NCI-H2196 (cell line): Measurements from ENCODE around the gene CYB561D1.
A peak's percentile ranks its signal among the peaks of the same experiment; 100 is the strongest.

Source experiments
- DNase-seq: peaks from one replicate; lab custom pipeline; 2025; ENCODE audit not compliant: unreplicated experiment; lab: John Stamatoyannopoulos, UW

The CYB561D1 gene

GRCh38 chr1:109479901-109480300 is 14.0 kb upstream of the CYB561D1 start:
- DNase-seq, result no peak

- no peak for DNase-seq
Observed at GRCh38 chr1:109481646-109482045, 12.2 kb upstream of the CYB561D1 start.

DNA sequence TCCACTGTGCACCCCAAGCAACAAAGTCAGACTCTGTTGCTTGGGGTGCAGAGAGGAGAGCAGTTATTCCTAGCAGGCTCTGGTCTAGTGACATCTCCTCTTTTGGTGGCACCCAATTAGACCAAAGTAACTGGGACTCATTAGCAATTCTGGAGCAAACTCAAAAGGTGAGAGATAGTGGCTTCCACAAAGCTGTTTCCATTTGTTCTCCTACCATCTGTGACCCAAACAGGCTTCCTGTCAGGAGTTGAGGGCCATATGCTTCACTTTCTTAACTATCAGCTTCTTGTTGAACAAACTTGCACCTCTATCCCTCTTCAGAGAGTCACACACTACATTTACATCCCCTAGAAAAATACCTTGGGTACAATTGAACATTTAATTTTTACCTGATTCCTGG is 11.7 kb upstream of the CYB561D1 start:
- no peak for DNase-seq

GRCh38 chr1:109482791-109483671 is 10.9 kb upstream of the CYB561D1 start:
- no peak for DNase-seq

DNA sequence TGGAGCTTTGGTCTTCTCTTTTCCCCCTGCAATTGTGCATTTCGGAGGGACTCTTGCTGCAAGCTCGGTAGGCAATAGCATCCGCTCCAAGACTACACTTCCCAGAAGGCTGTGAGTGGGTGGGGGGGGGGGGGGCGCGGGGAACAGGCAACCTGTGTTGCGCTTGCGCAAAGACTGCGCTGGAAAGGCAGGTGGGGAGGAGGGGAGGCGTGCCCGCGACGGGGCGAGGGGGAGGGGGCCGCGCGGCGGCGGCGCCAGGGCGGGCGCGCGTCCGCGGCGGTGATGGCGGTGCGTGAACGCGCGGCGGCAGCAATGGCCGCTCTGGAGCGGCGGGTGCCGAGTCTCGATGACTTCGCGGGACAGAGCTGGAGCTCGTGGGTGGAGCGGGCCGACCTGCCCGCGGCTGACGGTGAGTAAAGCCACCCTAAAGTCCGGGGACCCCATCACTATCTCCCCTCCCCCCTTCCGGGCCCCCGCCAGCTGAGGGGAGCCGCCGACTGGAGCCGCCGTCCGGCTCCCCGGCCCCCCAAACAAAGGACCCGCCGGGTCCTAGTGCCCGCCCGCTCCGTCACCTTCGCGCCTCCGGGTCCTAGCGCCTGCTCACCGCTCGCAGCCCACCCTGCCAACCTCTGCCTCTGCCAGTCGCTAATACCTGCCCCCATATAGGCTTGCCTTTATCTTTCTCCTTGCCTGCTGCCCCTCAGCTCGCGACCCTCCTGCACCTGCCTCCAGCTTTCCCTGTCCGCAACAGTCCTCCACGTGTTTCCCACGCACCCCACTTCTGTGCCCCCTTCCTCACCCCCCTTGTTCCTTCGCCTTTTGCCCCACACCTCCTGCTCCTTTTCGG is 10.0 kb upstream of the CYB561D1 start, which contains the start of gene ATXN7L2:
ATXN7L2 (plus strand) TSS at position 234 of the 847 bp plus-strand sequence; CDS start at position 283, 49 bp downstream.
- DNase-seq, result peak; percentile 91

DNA sequence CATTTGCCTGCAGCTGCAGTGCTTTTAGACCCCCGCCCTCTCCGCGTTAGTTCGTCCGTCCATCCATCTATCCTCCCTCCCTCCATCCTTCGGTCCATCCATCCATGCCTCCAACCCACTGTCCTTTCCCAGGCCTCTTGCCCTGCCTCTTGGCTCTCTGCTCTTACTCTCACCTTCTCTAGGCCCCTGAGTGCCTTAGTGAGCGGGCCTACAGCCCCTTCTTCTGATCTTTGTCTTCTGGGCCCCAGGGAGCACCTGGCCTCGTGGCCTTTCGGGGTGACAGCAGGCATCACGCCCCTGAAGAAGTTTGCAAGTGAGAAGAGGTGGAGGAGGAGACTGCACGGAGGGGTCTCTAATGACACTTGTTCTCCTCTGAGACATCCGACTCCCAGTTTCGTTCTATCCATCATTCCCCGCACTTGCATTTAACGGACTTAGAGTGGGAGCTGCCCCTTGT is 9.3 kb upstream of the CYB561D1 start:
- no peak for DNase-seq

DNA sequence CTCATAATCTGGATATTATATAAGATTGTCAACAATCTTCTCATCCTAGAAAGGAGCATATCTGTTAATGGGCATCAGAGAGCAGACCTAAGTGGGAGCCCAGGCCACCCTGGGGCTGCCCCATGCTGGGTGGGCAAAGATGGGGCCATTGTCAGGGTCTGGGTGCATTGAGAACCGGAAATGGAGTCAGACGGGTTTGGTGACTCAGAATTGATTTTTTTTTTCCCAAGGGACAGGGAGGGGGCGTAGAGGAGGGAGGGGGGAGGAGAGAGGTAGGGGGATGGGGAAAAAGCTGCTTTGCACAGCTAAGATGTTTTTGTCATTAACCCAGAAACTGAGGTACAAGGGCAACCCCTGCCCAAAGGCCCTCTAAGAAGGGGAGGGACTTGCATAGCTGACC is 8.9 kb upstream of the CYB561D1 start:
- no peak for DNase-seq

GRCh38 chr1:109487261-109487660 is 6.6 kb upstream of the CYB561D1 start:
- DNase-seq, result no peak

DNA sequence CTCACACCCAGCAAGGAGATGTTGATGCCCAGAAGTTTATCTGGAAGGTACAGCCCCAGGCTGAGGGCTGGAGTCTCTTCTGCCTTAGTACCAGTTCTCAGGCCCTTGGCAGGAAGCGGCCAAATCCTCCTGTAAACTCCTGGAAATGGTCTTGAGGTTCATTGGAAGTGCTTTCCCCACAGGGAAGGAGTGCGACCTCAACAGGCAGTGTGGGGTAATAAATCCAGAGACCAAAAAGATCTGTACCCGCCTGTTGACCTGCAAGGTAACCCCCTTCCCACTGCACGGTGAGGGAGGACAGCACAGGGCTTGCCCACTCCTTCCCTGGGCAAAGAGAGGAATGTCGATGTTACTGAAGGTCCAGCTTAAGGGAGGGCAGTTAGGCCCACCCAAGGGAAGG is 5.7 kb upstream of the CYB561D1 start:
- no peak for DNase-seq

GRCh38 chr1:109488696-109489095 is 5.2 kb upstream of the CYB561D1 start:
- DNase-seq, result no peak

DNA sequence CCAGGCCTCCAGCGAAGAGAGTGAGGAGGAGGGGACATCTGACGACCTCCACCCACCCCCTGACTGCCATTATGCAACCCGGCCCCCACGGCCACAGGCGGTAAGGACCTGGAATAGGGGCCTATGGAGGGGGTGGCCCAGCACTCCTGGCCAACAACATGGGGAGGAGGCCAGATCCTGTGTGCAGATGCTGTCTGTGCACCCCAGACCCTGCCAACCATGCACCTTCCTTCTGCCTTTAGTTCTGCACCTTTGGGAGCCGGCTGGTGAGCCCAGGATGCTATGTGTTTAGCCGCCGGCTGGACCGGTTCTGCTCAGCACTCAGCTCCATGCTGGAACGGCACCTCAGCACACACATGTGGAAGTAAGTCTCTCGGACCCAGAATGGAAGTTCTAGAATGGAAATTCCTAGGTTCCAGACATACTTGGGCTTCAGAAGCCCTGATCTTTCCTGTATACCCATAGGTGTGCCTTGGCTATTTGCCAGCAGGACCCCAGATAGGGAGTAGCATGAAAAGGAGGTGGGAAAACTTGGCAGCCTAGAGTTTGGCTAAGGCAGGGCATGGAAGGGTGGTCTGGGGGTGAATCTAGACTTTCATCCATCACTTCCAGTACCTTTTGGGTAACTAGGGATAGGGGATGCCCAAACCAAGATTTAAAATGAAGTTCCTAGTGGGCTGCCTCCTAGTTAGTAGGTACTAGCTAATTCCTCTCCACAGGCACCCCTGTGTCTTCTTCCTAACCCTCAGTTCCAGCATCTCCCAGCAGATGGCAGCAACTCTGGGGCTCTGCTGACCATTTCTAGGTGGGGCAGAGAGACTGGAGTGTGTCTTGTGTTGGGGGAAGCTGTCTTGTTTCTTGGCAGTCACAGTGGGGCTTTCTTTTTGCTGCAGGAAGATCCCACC is 3.6 kb upstream of the CYB561D1 start:
- peak; percentile 73 for DNase-seq

GRCh38 chr1:109490934-109491302 is 3.0 kb upstream of the CYB561D1 start:
- DNase-seq, result no peak

DNA sequence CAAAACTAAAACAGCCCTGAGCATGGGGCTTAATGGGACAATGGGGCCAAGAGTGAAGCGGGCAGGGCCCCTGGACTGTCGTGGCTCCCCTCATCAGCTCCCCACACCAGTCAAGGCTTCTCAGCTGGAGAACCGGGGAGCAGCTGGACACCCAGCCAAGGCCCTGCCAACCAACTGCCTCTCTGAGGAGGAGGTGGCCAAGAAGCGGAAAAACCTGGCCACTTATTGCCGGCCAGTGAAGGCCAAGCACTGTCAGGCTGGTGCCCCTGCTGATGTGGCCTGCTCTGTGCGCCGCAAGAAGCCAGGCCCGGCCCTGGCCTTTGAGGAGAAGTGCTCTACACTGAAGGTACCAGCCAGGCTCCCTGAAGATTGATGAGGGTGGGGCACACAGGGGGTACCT is 2.5 kb upstream of the CYB561D1 start:
- DNase-seq, result no peak

- no peak for DNase-seq
Observed at GRCh38 chr1:109492779-109493178, 1.1 kb upstream of the CYB561D1 start.

DNA sequence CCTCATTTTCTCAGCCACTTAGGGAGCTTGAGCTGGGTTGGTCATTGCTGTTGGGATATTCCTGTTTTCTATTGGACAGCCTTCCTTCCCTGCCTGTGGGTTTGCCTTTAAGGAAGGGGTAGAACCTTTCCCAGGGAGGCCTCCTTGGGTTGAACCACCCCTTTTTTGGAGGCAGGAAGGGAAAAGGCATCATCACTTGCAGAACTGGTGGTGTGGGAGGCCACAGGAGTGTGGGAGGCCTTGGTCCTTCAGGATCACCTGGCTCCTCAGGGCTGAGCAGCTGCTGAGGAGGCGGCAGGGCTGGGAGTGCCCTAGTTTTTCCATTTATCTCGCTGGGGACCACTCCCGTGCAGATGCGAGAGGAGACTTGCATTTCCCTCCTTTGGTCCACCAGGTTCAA is 667 bp upstream of the CYB561D1 start:
- DNase-seq, result no peak

GRCh38 chr1:109495738-109496137 is 1.8 kb downstream of the CYB561D1 start:
- no peak for DNase-seq

GRCh38 chr1:109497449-109498160 is 3.7 kb downstream of the CYB561D1 start:
- no peak for DNase-seq

DNA sequence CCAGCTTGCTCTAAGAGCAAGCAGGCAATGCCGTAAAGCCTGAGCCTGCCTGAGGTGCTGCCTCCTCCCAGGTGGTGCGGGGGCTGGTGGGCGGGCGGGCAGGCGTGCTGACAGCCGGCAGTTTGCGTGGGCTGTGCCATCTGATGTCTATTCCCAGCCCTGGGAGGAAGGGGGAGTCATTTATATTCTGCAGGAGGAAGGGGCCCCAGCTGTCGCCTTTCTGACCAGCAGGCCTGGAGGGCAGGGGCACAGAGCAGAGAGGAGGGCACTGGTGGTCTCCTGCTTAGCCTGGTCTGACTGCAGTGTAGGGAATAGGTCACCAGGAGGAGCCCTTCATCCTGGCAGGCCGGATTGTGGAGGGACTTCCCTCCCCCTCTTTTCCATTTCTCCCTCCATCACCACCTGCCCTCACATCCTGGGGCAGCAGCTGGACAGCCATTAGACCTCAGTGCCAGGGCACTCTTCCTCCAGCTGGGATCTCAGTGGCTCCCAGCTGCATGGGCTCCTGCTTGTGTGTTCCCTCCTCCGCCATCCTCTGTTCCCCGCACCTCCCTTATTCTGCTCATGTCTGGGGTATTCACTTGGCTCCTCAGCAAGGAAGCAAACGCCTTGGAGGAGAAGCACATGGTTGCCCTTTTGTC is 4.4 kb downstream of the CYB561D1 start:
- peak; percentile 74 for DNase-seq

DNA sequence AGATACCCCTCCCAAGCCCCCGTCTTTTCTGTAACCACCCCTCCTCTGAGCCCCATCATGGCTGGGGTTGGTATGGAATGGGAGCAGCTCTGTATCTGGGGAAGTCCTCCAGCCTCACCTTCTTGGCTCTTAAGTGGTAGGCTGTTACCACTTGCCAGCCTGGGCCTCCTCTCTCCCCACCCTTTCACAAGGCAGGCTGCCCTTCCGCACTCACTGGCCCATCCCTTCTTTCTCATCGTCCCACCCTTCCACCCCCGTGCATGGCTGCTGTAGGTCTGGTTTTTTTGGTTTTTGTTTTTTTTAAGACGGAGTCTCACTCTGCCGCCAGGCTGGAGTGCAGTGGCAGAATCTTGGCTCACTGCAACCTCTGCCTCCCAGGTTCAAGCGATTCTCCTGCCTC is 5.2 kb downstream of the CYB561D1 start:
- no peak for DNase-seq
